ENCODE results near the gene TDRD5. TPM values are rescaled to one million over a fixed set of nuclear protein-coding genes. Genes with fewer than 3 reads are reported as not detected.
A peak's percentile ranks its signal among the peaks of the same experiment; 100 is the strongest.
"Not testable (repeated sequence)": the region's sequence is repeated elsewhere in the genome, so short reads cannot be mapped to it uniquely, and the experiment has no call there.

Gene TDRD5
- polyA plus RNA-seq, 1 donor, result not detected

DNA sequence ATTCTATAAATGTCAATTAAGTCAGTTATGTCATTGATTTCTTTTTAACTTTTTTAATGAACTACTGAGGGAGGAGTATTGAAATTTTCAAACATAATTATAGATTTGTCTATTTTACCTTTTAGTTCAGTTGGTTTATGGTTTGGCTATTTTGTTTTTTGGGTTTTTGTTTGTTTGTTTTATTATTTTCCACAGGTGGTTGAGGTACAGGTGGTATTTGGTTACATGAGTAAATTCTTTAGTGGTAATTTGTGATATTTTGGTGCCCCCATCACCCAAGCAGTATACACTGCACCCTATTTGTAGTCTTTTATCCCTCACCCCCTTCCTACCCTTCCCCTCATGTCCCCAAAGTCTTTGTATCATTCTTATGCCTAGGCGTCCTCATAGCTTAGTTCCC is 9.5 kb downstream of the TDRD5 start:
- DNase-seq (ENCODE audit: low read depth), result no peak

DNA sequence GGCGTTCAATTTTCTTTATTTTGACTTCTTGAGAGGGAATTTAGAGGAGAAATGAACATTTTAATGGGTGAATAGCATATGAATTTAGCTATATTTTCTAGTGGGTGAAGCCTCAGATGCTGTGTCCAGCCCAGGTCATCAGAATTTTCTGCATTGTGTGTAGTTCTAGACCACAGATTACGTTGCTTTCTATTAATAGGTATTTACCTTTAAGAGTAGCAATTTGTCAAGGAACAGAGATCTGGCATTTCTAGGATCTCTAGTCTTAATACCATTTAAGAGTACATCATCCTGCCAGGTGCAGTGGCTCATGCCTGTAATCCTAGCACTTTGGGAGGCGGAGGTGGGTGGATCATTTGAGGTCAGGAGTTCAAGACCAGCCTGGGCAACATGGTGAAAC is 20.7 kb downstream of the TDRD5 start:
- DNase-seq (ENCODE audit: low read depth), result no peak

DNA sequence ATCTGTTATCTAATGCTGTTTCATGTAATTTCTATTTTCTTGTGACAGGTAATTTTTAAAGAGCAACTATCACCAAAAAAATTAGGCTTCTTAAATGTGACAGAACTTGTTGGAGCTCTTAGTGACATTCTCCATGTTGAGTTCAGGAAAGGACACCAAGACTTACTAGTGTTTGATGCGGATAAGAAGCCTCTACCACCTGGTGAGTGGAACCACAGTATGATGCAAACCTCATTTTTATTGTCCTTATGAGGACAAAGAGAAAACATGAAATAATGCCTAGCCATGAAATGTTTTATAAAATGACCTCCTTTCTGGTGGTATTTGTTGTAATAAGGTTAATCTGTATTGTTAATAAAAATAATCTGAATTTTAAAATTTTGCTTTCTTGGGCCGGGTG is 39.1 kb downstream of the TDRD5 start:
- DNase-seq (ENCODE audit: low read depth), result no peak

DNA sequence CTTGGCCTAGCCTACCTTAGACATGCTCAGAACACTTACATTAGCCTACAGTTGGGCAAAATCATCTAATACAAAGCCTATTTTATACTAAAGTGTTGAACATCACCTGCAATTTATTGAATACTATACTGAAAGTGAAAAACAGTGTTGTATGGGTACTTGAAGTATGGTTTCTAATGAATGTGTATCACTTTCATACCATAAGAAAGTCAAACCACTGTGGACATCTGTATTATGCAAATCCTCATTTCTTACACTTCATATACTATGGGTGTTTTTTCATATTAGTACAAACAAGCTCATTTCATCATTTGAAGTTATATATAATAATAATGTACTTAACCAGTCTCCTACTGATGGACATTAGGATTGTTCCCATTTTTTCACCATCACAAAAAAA is 41.2 kb downstream of the TDRD5 start:
- DNase-seq (ENCODE audit: low read depth), result no peak

DNA sequence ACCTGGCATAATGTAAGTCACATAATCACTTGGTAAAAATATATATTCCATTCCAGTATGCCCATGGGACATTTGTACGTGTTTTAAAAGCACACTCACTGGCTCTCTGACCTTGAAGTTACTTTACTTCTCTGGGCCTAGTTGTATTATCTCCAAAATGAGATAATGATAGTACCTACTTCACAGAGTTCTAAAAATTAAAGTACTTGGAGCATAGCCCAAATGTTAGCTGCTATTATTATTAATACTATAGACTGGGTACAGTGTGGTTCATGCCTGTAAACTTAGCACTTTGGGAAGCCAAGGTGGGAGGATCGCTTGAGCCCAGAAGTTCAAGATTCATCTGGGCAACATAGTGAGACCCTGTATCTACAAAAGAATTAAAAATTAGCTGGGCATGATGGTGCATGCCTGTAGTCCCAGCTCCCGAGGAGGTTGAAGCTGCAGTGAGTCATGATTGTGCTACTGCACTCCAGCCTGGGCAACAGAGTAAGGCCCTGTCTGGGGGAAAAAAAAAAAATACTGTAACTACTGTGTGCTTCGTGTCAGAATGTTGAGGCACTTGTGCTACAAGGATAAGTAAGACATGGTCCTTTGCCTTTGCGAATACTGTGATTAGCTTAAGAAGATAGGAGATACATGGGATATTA is 45.7 kb downstream of the TDRD5 start:
- no peak for DNase-seq (ENCODE audit: low read depth)

DNA sequence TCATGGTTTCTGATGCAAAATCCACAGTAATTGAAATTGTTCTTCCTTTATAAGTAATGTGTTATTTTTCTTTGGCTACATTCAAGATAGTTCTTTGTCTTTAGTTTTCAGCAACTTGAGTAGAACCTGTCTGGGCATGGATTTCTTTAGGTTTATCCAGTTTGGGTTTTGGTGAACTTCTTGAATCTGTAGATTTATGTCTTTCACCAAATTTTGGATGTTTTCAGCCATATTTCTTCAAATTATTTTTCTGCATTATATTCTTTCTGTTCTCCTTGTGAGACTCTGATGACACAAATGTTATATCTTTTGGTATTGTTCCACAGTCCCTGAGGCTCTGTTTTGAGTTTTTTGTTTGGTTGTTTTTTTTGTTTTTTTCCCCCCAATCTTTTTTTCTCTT is 69.4 kb downstream of the TDRD5 start:
- DNase-seq (ENCODE audit: low read depth), result no peak

DNA sequence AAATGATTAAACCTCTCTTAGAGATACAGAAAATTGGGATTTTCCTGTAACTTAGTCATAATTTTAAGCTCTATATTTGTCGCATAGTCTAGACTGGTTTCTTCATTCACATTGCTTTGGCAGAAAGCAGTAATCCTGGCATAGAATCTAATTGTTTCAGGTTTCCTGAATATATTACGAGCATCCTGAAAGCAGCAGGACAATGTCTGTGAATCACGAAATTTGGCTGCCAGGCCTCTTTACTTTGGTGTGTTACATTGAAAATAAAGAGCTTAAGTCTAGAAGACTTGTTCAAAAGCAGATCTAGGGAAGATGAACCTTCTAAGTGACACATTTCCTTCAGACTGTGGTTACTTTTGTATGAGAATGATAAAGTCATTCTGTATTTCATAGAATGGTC is 72.2 kb downstream of the TDRD5 start:
- DNase-seq (ENCODE audit: low read depth), result no peak

DNA sequence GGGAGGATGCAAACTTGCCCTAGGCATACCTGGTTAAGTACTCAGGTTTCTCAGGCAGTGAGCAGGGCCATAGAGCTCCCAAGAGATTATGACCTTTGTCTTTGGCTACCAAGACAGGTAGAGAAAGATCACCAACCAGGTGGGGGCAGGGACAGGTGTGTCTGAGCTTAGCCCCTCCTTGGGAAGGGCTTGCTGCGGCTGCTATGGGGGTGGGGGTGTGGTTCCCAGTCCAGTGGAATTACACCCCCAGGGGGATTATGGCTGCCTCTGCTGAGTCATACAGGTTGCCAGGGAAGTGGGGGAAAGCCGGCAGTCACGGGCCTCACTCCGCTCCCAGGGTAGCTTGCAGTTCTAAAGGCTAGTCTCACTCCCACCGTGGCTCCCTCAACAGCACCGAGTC is 86.2 kb downstream of the TDRD5 start:
- no peak for DNase-seq (ENCODE audit: low read depth)

DNA sequence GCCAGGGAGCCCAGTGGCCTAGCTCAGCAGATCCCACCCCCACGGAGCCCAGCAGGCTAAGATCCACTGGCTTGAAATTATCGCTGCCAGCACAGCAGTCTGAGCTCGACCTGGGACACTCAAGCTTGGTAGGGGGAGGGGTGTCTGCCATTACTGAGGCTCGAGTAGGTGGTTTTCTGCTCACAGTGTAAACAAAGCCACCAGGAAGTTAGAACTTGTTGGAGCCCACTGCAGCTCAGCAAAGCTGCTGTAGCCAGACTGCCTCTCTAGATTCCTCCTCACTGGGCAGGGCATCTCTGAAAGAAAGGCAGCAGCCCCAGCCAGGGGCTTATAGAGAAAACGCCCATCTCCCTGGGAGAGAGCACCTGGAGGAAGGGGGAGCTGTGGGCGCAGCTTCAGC is 102.9 kb downstream of the TDRD5 start:
- DNase-seq (ENCODE audit: low read depth), result not testable (repeated sequence)

DNA sequence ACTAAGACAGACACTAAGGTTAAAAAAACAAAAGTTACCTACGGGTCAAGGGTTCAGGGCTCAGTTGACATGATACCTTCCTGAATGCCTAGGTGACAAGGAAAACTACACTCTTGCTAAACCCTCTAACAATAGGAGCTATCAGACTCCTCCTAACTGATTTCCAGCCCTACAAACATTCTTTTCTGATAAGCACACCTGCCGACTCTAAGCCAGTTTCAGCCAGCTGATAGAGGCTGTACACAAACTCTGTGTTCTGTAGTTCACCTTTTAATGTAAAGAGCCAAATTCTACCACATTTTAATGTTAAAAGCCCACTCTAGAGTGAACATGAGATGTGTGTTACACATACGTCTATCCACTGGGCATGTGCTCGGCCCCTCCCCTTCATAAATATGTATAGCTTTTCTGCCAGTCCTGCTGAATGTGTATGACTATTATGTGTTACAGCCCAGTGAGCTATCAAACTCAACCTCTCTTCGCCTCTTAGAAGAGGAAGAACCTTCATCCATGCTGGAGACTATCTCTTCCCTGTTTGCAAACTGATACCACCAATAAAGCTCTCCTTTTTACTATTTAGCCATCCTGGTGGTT is 111.4 kb downstream of the TDRD5 start:
- DNase-seq (ENCODE audit: low read depth), result no peak

DNA sequence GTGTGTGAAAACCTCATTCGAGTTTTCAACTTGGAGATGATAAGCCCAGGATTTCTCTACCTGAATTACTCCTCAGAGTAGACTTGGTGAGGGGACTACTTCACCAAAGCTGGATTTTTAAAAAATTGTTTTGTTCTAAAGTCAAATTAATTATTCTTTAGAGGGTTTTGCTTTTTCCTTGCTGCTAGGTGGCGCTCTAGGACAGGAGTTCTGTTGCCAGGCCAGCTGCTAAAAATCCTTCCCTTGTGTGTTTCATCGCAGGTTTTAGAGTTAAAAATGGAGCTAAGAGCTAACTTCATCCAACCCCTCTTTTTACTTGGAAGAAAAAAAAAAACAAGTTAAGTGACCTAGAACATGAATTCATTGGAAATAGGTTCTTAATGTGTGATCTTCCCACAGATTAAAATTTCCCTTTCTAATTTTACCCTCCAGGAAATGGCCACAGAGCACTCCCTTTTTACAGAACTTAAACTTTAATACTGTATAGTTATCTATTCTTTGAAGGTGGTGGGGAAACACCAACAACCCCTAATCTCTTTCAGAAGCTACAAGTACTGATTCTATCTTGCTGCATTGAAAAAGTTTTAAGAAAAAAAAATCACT is 114.8 kb downstream of the TDRD5 start:
- peak; percentile 39 for DNase-seq (ENCODE audit: low read depth)

DNA sequence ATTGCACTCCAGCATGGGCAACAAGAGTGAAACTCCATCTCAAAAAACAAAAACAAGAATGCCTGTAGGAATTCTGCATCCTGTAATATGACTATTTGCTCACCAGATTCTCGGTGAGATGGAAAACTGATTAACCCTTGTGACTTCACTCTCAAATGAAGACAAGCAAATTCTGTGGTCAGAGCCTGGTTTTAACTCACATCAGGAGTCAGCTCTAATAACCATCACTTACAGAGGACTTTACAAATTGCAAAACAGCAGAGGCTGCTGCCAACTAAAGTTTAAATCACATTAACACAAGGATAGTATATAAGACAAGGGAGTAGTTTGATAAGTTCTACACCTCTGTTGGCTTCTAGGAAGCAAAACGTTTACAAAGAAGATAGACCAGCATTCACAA is 115.8 kb downstream of the TDRD5 start:
- DNase-seq (ENCODE audit: low read depth), result no peak

DNA sequence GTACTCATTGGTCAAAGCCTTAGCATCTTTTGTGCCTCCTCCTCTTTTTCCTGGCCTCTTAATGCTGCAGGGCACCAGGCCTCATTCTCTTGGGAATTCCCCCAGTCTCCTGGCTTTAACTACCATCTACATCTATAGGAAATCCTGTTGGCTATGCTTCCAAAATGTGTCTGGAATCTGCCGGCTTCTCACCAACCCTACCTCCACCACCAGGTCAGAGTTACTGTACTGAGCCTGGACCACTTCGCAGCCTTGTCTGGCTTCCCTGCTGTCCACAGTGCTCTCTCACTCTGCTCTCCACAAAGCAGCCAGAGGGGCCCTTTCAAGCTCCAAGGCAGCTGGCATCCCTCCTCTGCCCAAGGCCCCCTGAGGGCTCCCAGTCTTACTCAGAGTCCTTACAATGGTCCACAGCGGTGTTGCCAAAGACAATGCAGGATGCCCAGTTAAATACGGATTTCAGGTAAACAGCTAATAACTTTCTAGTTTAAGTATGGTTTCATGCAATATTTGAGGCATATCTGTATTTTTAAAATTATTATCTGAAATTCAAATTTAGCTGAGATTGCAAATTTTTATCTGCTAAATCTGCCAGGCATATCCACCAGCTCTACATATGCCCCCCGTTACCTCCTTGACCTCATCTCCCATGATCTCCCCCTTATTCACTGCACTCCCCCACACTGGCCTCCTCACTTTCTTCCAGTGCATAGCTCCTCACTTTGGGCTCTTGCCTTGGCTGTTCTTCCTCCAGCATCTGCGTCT is 117.0 kb downstream of the TDRD5 start:
- DNase-seq (ENCODE audit: low read depth), result no peak

DNA sequence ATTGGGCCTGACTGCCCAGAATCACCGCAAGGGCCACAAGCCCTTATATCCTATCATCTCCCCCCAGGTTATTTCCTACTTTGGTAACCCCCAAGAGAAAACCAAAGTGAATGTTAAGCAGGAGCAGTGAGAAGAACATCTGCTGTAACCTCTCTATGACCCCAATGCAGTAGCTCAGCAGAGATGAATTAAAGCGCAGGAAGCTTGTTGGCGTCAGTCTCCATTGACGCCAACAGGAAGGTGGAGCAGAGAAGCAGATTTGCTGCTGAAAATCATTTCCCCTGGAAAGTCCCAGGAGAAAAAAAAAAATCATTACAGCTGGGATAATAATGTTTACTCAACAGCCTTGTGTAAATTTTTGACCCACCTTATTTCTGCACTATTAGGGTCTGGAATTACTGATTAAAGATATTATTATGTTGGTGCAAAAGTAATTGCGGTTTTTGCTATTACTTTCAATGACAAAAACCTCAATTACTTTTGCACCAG is 118.3 kb downstream of the TDRD5 start:
- peak; percentile 71 for DNase-seq (ENCODE audit: low read depth)

DNA sequence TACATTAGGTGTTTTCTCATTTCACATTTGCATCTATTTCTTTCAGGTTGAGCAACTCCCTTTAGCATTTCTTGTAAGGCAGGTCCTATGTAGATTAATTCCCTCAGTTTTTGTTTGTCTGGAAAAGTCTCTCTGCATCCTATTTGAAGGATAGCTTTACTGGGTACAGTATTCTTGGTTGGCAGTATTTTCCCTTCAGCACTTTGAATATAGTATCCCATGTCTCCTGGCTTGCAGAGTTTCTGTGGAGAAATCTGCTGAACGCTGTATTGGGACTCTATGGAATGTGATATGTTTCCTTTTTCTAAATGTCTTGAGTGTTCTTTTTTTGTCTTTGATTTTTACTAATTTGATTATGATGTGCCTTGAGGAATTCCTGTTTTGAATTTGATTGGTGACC is 122.5 kb downstream of the TDRD5 start:
- DNase-seq (ENCODE audit: low read depth), result no peak

DNA sequence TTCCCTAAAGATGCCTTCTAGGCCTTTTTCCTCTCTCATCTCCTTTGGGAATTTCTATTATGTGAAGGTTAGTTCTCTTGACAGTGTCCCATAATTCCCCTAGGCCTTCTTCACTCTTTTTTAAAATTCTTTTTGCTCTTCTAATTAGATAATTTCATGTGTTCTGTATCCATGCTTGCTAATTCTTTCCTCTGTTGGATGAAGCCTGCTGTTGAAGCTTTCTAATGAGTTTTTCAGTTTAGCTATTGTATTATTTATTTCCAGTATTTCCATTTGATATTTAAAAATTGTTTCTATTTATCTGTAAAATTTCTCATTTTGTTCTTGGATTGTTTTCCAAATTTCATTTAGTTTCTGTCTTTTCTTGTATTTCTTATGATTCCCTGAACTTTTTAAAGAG is 123.0 kb downstream of the TDRD5 start:
- DNase-seq (ENCODE audit: low read depth), result no peak

DNA sequence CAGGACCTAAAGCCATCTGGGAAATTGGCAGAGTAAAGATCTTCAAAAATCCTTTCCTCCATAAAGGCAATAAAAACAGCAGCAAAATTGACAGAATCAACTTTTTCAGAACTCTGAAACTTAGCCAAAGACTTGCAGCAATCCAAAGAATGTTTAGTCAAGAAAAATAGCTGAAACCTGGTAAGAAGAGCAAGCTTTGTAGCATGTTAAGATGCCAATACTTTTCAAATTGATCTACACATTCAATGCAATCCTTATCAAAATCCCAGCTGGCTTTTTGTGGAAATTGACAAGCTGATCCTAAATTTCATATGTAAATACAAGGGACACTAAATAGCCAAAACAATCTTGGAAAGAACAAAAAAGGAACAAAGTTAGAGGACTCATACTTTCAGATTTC is 127.6 kb downstream of the TDRD5 start:
- DNase-seq (ENCODE audit: low read depth), result no peak

DNA sequence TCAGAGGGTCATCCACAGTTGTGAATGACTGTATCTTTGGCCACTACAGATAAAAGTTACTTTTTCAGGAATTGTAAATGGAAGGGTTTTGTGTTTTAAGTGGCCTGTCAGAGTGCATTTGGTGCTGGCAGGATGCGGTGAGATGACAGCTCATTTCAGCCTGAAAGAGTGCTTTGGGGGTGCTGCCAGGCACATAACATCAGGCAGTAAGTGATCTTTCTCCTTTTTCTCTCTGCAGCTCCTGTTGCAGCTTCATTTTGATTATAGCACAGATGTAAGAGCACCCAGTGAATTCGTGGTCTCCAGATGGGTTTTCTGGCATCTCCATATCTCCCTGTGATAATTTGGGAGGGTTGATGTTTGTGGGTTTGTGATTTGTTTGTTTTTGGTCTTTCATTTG is 136.6 kb downstream of the TDRD5 start:
- DNase-seq (ENCODE audit: low read depth), result no peak

DNA sequence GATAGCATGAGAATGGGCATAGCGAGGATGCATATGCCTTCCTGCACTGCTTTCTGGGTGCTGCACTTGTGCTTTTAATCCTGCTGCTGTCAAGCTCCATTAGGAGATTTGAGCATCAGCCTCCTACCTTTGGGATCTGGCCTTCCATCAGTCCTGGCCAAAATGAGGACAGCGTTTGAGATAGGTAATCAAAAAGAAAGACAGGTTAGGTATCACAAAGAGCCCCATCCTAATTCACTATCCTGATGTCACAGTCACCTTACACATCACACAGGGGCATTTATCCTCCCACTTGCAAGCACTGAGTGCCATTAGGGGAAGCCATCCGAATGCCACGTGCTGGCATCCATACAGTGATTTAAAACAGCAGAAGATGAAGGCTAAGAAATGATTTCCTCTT is 138.2 kb downstream of the TDRD5 start:
- no peak for DNase-seq (ENCODE audit: low read depth)

DNA sequence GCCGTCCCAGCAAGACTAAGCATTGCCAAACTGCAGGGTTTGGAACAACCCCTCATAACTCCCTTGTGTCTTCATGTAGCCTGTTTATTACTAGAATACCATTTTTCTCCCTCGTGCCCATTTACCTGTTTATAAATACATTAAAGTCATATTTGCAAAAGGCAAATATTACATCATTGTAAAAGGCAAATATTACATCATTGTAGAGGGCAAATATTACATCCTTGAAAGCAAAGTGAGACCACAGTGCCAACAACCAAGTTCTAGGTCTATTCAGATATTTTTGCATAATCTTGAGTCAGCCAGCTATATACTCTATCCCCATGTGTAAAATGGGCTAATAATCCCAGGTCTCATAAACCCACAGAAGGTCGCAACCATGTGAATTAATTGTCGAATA is 140.0 kb downstream of the TDRD5 start:
- DNase-seq (ENCODE audit: low read depth), result no peak

Data from forelimb muscle (tissue), 1 donor.